Endothelial cell of umbilical vein (primary cell): ENCODE measurements around the gene NIN. TPM values are rescaled to one million over a fixed set of nuclear protein-coding genes. Genes with fewer than 3 reads are reported as not detected.

ENCODE experiments used
- BruUV-seq: library from RNA; stranded (reverse); fragments of 400-500 nt; replicated peaks from 2 replicates; lab custom pipeline; 2021; lab: Mats Ljungman, UMichigan
- CTCF ChIA-PET: fragments of 300-600, 350-600 bp; sonication (Branson Sonifier 250); formaldehyde crosslinking; loops from one replicate; lab custom pipeline; 2021; ENCODE audit warnings: antibody characterized with exemption, inconsistent platforms; lab: Charles Lee
- POLR2A ChIA-PET: fragments of 300-600, 350-600 bp; sonication (Branson Sonifier 250); formaldehyde crosslinking; loops from one replicate; lab custom pipeline; 2021; ENCODE audit warnings: antibody characterized with exemption, inconsistent platforms; lab: Charles Lee
- DNase-seq: peaks from one replicate; pipeline ENCODE4 v3.0.0-alpha.2; 2011; ENCODE audit warnings: low read depth, low spot score
- FAIRE-seq: peaks from 2 replicates; lab custom pipeline; 2011; peaks lifted over from hg19 to GRCh38; lab: Jason Lieb, UNC
- H2AFZ ChIP-seq: 2 replicates; pipeline ENCODE4 v1.6.0; 2012; ENCODE audit warnings: low read depth, low read length, control low read depth, inconsistent platforms
- H3K27ac ChIP-seq: 2 replicates; pipeline ENCODE4 v1.5.1; 2011; ENCODE audit warnings: low read depth, mild to moderate bottlenecking, control low read depth, low read length, moderate library complexity; ENCODE audit not compliant: insufficient read depth
- H3K27me3 ChIP-seq, 2 experiments: 2 replicates each; pipeline versions ENCODE4 v1.6.0 to v1.6.1; 2011; ENCODE audit warnings: low read length in 2 of 2, mixed read lengths in 1 of 2; ENCODE audit not compliant: control insufficient read depth in 2 of 2, insufficient read depth in 2 of 2
- H3K36me3 ChIP-seq, 2 experiments: 2 replicates in 1 of 2; 3 replicates in 1 of 2; pipeline ENCODE4 v1.5.1; 2011; ENCODE audit warnings: low read length in 2 of 2, mild to moderate bottlenecking in 1 of 2, moderate library complexity in 1 of 2; ENCODE audit not compliant: control insufficient read depth in 2 of 2, insufficient read depth in 2 of 2; ENCODE audit errors: extremely low read depth in 1 of 2
- H3K4me1 ChIP-seq: 3 replicates; pipeline ENCODE4 v1.5.1; 2011; ENCODE audit warnings: mild to moderate bottlenecking, low read length; ENCODE audit not compliant: control insufficient read depth, insufficient read depth; ENCODE audit errors: extremely low read depth
- H3K4me2 ChIP-seq: 2 replicates; pipeline ENCODE4 v1.6.1; 2011; ENCODE audit warnings: low read length, control low read depth, mixed read lengths; ENCODE audit not compliant: insufficient read depth
- H3K4me3 ChIP-seq, 3 experiments: fragments of 200-600 bp in 1 of 3; sonication (generic), shearing (Covaris generic) in 1 of 3; replicated peaks in 1 of 3; 2 replicates each; pipeline ENCODE4 v1.5.1; 2011 to 2016; ENCODE audit warnings: control low read depth in 3 of 3, low read length in 3 of 3, mild to moderate bottlenecking in 2 of 3, inconsistent platforms in 1 of 3, low read depth in 1 of 3, moderate library complexity in 1 of 3; ENCODE audit not compliant: insufficient read depth in 1 of 3
- H3K79me2 ChIP-seq: 2 replicates; pipeline ENCODE4 v1.6.0; 2012; ENCODE audit warnings: low read length, inconsistent platforms; ENCODE audit not compliant: control insufficient read depth, insufficient read depth
- H3K9ac ChIP-seq: replicated peaks from 2 replicates; pipeline ENCODE3; 2011; ENCODE audit warnings: low read length, control low read depth; ENCODE audit not compliant: insufficient read depth; ENCODE audit errors: extremely low read depth
- H3K9me1 ChIP-seq: replicated peaks from 3 replicates; pipeline ENCODE4 v1.6.0; 2011; ENCODE audit warnings: mild to moderate bottlenecking, low read length; ENCODE audit not compliant: control insufficient read depth, insufficient read depth; ENCODE audit errors: extremely low read depth
- H3K9me3 ChIP-seq: replicated peaks from 2 replicates; pipeline ENCODE4 v1.5.1; 2012; ENCODE audit warnings: low read length, inconsistent platforms; ENCODE audit not compliant: control insufficient read depth, insufficient read depth
- H4K20me1 ChIP-seq: replicated peaks from 2 replicates; pipeline ENCODE3; 2011; ENCODE audit warnings: mild to moderate bottlenecking, low read length; ENCODE audit not compliant: control insufficient read depth, insufficient read depth; ENCODE audit errors: extremely low read depth
- CTCF ChIP-seq, 2 donors: IDR thresholded peaks; 1 replicate in 1 of 2; 2 replicates in 1 of 2; pipeline ENCODE4 v1.5.1; 2011; ENCODE audit warnings: low read length in 2 of 2, mild to moderate bottlenecking in 2 of 2, moderate library complexity in 2 of 2, control low read depth in 1 of 2, inconsistent platforms in 1 of 2, low read depth in 1 of 2; ENCODE audit not compliant: insufficient read depth in 1 of 2; ENCODE audit errors: extremely low read depth in 1 of 2
- EZH2 ChIP-seq: IDR thresholded peaks from 2 replicates; pipeline ENCODE4 v1.6.1; 2012; ENCODE audit warnings: borderline replicate concordance, low read depth, mild to moderate bottlenecking, moderate library complexity, low read length, inconsistent platforms; ENCODE audit not compliant: severe bottlenecking
- FOS ChIP-seq: IDR thresholded peaks from 2 replicates; pipeline ENCODE4 v1.6.1; 2011; ENCODE audit warnings: mild to moderate bottlenecking, low read length, moderate library complexity, borderline replicate concordance; ENCODE audit not compliant: insufficient read depth
- GATA2 ChIP-seq: IDR thresholded peaks from 2 replicates; pipeline ENCODE4 v1.7.0; 2011; ENCODE audit warnings: low read depth, mild to moderate bottlenecking, moderate library complexity, mixed read lengths, low read length; ENCODE audit not compliant: insufficient read length, insufficient read depth
- JUN ChIP-seq: IDR thresholded peaks from 2 replicates; pipeline ENCODE4 v1.6.1; 2011; ENCODE audit warnings: borderline replicate concordance, low read depth; ENCODE audit not compliant: insufficient read length, insufficient read depth
- MAX ChIP-seq: IDR thresholded peaks from 2 replicates; pipeline ENCODE4 v1.6.1; 2011; ENCODE audit not compliant: insufficient read depth, insufficient read length
- MYC ChIP-seq: IDR thresholded peaks from one replicate; pipeline ENCODE4 v1.6.1; 2011; ENCODE audit warnings: mild to moderate bottlenecking, low read depth, low read length
- POLR2A ChIP-seq: IDR thresholded peaks from 2 replicates; pipeline ENCODE4 v1.6.1; 2012; ENCODE audit warnings: low read depth, mild to moderate bottlenecking, control low read depth, low read length
- POLR2AphosphoS5 ChIP-seq: IDR thresholded peaks from 2 replicates; pipeline ENCODE4 v1.6.1; 2012; ENCODE audit warnings: low read depth, mild to moderate bottlenecking, control low read depth, low read length, moderate library complexity; ENCODE audit not compliant: insufficient read depth
- dilution Hi-C: fragments of 300-500 bp; cut with MboI; formaldehyde crosslinking; loops from one replicate; pipeline ENCODE4 v1.15.0; 2019; ENCODE audit warnings: low sequenced_read_pairs; ENCODE audit not compliant: extremely low pct_ligation_motif_present
- intact Hi-C: fragments of 100-400 bp; cut with micrococcal nuclease; formaldehyde crosslinking; loops from one replicate; pipeline ENCODE4 v1.10.0; 2022
- polyA plus RNA-seq, 4 experiments: library from polyadenylated mRNA; depleted of rRNA in 3 of 4; stranded (reverse) in 3 of 4; unstranded in 1 of 4; fragments of >200 nt; gene quantifications; 2 replicates each; pipeline versions ENCODE4 v1.2.1 to v1.2.3, GENCODE V29; 2011 to 2012; ENCODE audit warnings: missing spikeins in 1 of 4
- total RNA-seq: library from RNA; stranded (reverse); gene quantifications from 2 replicates; pipeline ENCODE4 v1.2.3, GENCODE V29; 2021

The NIN gene
- total and polyA plus RNA-seq, 2 donors (not counting 3 experiments of a cell fraction or from before 2014, with no cell fraction given): 7.1 to 76.3 TPM

GRCh38 chr14:50875359-50876070, 44.6 kb upstream of the NIN start:
- H3K79me2 ChIP-seq: no peaks in the 10 kb centered on the region
- POLR2A ChIA-PET: no interaction called here
- FAIRE-seq (no peak), DNase-seq (no peak)
- BruUV-seq: no TSS peak
- H3K27me3 ChIP-seq: peaks cover 55 to 81% of the 10 kb centered on the region in 2 experiments
- no peak overlapping the region for H3K4me3 ChIP-seq
- no peak overlapping the region for H2AFZ ChIP-seq
- H4K20me1 ChIP-seq: no peaks in the 10 kb centered on the region
- no peak overlapping the region for H3K9ac ChIP-seq
- H3K4me2 ChIP-seq: no peak overlapping the region
- TF ChIP-seq GATA2 (no peak), FOS (no peak), POLR2AphosphoS5 (no peak), MAX (no peak), CTCF (IDR thresholded peaks at IDR 0.05; ENCODE audit: extremely low read depth in 1 of 2, insufficient read depth in 1 of 2, low read depth in 1 of 2, low read length in 2 of 2) (no peak), EZH2 (no peak), JUN (no peak), MYC (no peak), POLR2A (no peak)
- dilution Hi-C loops: no loop called here
- no peaks in the 10 kb centered on the region for H3K4me1 ChIP-seq
- no peaks in the 10 kb centered on the region for H3K36me3 ChIP-seq
- CTCF ChIA-PET: interaction anchor here (1.2 to 2.9 kb wide), 3 partner anchors 8 to 15 kb away, joined by 3 to 10 read pairs (median 6); no protein-coding TSS in a partner anchor
- no peaks in the 10 kb centered on the region for H3K9me3 ChIP-seq
- H3K27ac ChIP-seq: no peak overlapping the region
- no peaks in the 10 kb centered on the region for H3K9me1 ChIP-seq
- intact Hi-C loops: no loop called here
